Activated naive CD4-positive, alpha-beta T cell treated with anti-CD3 and anti-CD28 coated beads, Interleukin-2, amount 50 U/mL, for 24 hours (primary cell): ENCODE measurements around the gene NEURL1.

Experiments used
- H3K27ac Mint-ChIP-seq: one replicate; pipeline ENCODE4 v1.8.0; 2021; ENCODE audit warnings: mild to moderate bottlenecking, mixed read lengths
- H3K27me3 Mint-ChIP-seq: one replicate; pipeline ENCODE4 v1.8.0; 2021; ENCODE audit warnings: mixed read lengths
- H3K36me3 Mint-ChIP-seq: one replicate; pipeline ENCODE4 v1.8.0; 2021; ENCODE audit warnings: mixed read lengths
- H3K4me1 Mint-ChIP-seq: one replicate; pipeline ENCODE4 v1.8.0; 2021; ENCODE audit warnings: mixed read lengths
- H3K4me3 Mint-ChIP-seq: one replicate; pipeline ENCODE4 v1.8.0; 2021; ENCODE audit warnings: mild to moderate bottlenecking, mixed read lengths
- H3K9me3 Mint-ChIP-seq: one replicate; pipeline ENCODE4 v1.8.0; 2021; ENCODE audit warnings: mixed read lengths

NEURL1 gene

GRCh38 chr10:103583871-103584215 is 90.3 kb downstream of the NEURL1 start:
- Mint-ChIP-seq H3K27me3 (peaks cover 2% of the 10 kb centered on the region), H3K36me3 (no peaks in the 10 kb centered on the region), H3K4me3 (peak overlapping the region; percentile 89), H3K4me1 (peaks cover 6% of the 10 kb centered on the region), H3K27ac (peak overlapping the region; percentile 94), H3K9me3 (no peaks in the 10 kb centered on the region)

- peaks cover 2% of the 10 kb centered on the region for H3K27me3 Mint-ChIP-seq
- H3K27ac Mint-ChIP-seq: peak overlapping the region; percentile 94
- H3K4me1 Mint-ChIP-seq: peaks cover 6% of the 10 kb centered on the region
- peak overlapping the region; percentile 89 for H3K4me3 Mint-ChIP-seq
- no peaks in the 10 kb centered on the region for H3K36me3 Mint-ChIP-seq
- no peaks in the 10 kb centered on the region for H3K9me3 Mint-ChIP-seq
Observed at GRCh38 chr10:103584216-103585010, 90.9 kb downstream of the NEURL1 start.

GRCh38 chr10:103585011-103585405 is 91.5 kb downstream of the NEURL1 start:
- no peaks in the 10 kb centered on the region for H3K9me3 Mint-ChIP-seq
- H3K36me3 Mint-ChIP-seq: no peaks in the 10 kb centered on the region
- H3K27me3 Mint-ChIP-seq: peaks cover 2% of the 10 kb centered on the region
- H3K4me3 Mint-ChIP-seq: peak overlapping the region; percentile 51
- peaks cover 6% of the 10 kb centered on the region for H3K4me1 Mint-ChIP-seq
- no peak overlapping the region for H3K27ac Mint-ChIP-seq

GRCh38 chr10:103587073-103587472 is 93.6 kb downstream of the NEURL1 start:
- Mint-ChIP-seq H3K4me3 (no peak overlapping the region), H3K36me3 (no peaks in the 10 kb centered on the region)

GRCh38 chr10:103589074-103589630 is 95.6 kb downstream of the NEURL1 start:
- Mint-ChIP-seq H3K9me3 (no peaks in the 10 kb centered on the region), H3K27ac (no peak overlapping the region), H3K4me1 (peaks cover under 1% of the 10 kb centered on the region), H3K27me3 (no peaks in the 10 kb centered on the region), H3K36me3 (no peaks in the 10 kb centered on the region), H3K4me3 (no peak overlapping the region)

More at GRCh38 chr10:103587073-103587472, 93.6 kb downstream of the NEURL1 start:
- no peak overlapping the region for H3K27ac Mint-ChIP-seq
- peaks cover 6% of the 10 kb centered on the region for H3K4me1 Mint-ChIP-seq
- peaks cover 2% of the 10 kb centered on the region for H3K27me3 Mint-ChIP-seq
- no peaks in the 10 kb centered on the region for H3K9me3 Mint-ChIP-seq

- no peaks in the 10 kb centered on the region for H3K36me3 Mint-ChIP-seq
- H3K27ac Mint-ChIP-seq: no peak overlapping the region
- H3K9me3 Mint-ChIP-seq: no peaks in the 10 kb centered on the region
- no peaks in the 10 kb centered on the region for H3K27me3 Mint-ChIP-seq
- H3K4me3 Mint-ChIP-seq: no peak overlapping the region
- no peaks in the 10 kb centered on the region for H3K4me1 Mint-ChIP-seq
Observed at GRCh38 chr10:103590060-103590459, 96.6 kb downstream of the NEURL1 start.

GRCh38 chr10:103590744-103591291 is 97.3 kb downstream of the NEURL1 start:
- no peaks in the 10 kb centered on the region for H3K4me1 Mint-ChIP-seq

GRCh38 chr10:103592186-103593021 is 98.9 kb downstream of the NEURL1 start:
- Mint-ChIP-seq H3K4me3 (no peak overlapping the region), H3K4me1 (no peaks in the 10 kb centered on the region), H3K27ac (no peak overlapping the region), H3K27me3 (no peaks in the 10 kb centered on the region), H3K9me3 (no peaks in the 10 kb centered on the region), H3K36me3 (no peaks in the 10 kb centered on the region)

More at GRCh38 chr10:103590744-103591291, 97.3 kb downstream of the NEURL1 start:
- no peaks in the 10 kb centered on the region for H3K9me3 Mint-ChIP-seq
- no peaks in the 10 kb centered on the region for H3K27me3 Mint-ChIP-seq
- H3K36me3 Mint-ChIP-seq: no peaks in the 10 kb centered on the region
- H3K4me3 Mint-ChIP-seq: no peak overlapping the region
- no peak overlapping the region for H3K27ac Mint-ChIP-seq

GRCh38 chr10:103593022-103593570 is 99.6 kb downstream of the NEURL1 start:
- H3K9me3 Mint-ChIP-seq: no peaks in the 10 kb centered on the region
- no peaks in the 10 kb centered on the region for H3K36me3 Mint-ChIP-seq
- H3K4me1 Mint-ChIP-seq: no peaks in the 10 kb centered on the region
- H3K27me3 Mint-ChIP-seq: no peaks in the 10 kb centered on the region
- H3K4me3 Mint-ChIP-seq: no peak overlapping the region
- no peak overlapping the region for H3K27ac Mint-ChIP-seq

- no peak overlapping the region for H3K27ac Mint-ChIP-seq
- H3K36me3 Mint-ChIP-seq: no peaks in the 10 kb centered on the region
- no peak overlapping the region for H3K4me3 Mint-ChIP-seq
- H3K27me3 Mint-ChIP-seq: no peaks in the 10 kb centered on the region
- no peaks in the 10 kb centered on the region for H3K9me3 Mint-ChIP-seq
- H3K4me1 Mint-ChIP-seq: no peaks in the 10 kb centered on the region
Observed at GRCh38 chr10:103595933-103596726, 102.6 kb downstream of the NEURL1 start.

- no peaks in the 10 kb centered on the region for H3K36me3 Mint-ChIP-seq
- H3K9me3 Mint-ChIP-seq: no peaks in the 10 kb centered on the region
- no peak overlapping the region for H3K4me3 Mint-ChIP-seq
- no peaks in the 10 kb centered on the region for H3K4me1 Mint-ChIP-seq
- H3K27me3 Mint-ChIP-seq: no peaks in the 10 kb centered on the region
- H3K27ac Mint-ChIP-seq: no peak overlapping the region
Observed at GRCh38 chr10:103597003-103597402, 103.5 kb downstream of the NEURL1 start.

- no peaks in the 10 kb centered on the region for H3K4me1 Mint-ChIP-seq
- no peak overlapping the region for H3K27ac Mint-ChIP-seq
- H3K4me3 Mint-ChIP-seq: no peak overlapping the region
- no peaks in the 10 kb centered on the region for H3K9me3 Mint-ChIP-seq
- H3K36me3 Mint-ChIP-seq: no peaks in the 10 kb centered on the region
- H3K27me3 Mint-ChIP-seq: no peaks in the 10 kb centered on the region
Observed at GRCh38 chr10:103598654-103599115, 105.2 kb downstream of the NEURL1 start.

- Mint-ChIP-seq H3K27me3 (no peaks in the 10 kb centered on the region), H3K4me3 (no peak overlapping the region), H3K4me1 (no peaks in the 10 kb centered on the region), H3K27ac (no peak overlapping the region), H3K36me3 (no peaks in the 10 kb centered on the region), H3K9me3 (no peaks in the 10 kb centered on the region)
Observed at GRCh38 chr10:103599211-103599610, 105.7 kb downstream of the NEURL1 start.

- Mint-ChIP-seq H3K4me1 (no peaks in the 10 kb centered on the region), H3K27me3 (no peaks in the 10 kb centered on the region), H3K27ac (no peak overlapping the region), H3K9me3 (no peaks in the 10 kb centered on the region), H3K4me3 (no peak overlapping the region), H3K36me3 (no peaks in the 10 kb centered on the region)
Observed at GRCh38 chr10:103599907-103600306, 106.4 kb downstream of the NEURL1 start.

- no peaks in the 10 kb centered on the region for H3K36me3 Mint-ChIP-seq
- H3K27ac Mint-ChIP-seq: no peak overlapping the region
- H3K9me3 Mint-ChIP-seq: no peaks in the 10 kb centered on the region
- H3K27me3 Mint-ChIP-seq: no peaks in the 10 kb centered on the region
- no peak overlapping the region for H3K4me3 Mint-ChIP-seq
- no peaks in the 10 kb centered on the region for H3K4me1 Mint-ChIP-seq
Observed at GRCh38 chr10:103600325-103600724, 106.8 kb downstream of the NEURL1 start.
